ENCODE data around the gene SLC9C1.

Gene SLC9C1

GRCh38 chr3:112293368-112294321, at the start of gene SLC9C1:
TSS of gene SLC9C1 (minus strand) at chr3:112294216. CDS start at chr3:112286791, 7,425 bp downstream.
- no peak for DNase-seq (ENCODE audit: low read depth)

GRCh38 chr3:112341386-112341785, 47.4 kb upstream of the SLC9C1 start:
- no peak for DNase-seq (ENCODE audit: low read depth)

- no peak for DNase-seq (ENCODE audit: low read depth)
Measured at GRCh38 chr3:112339609-112340008, 45.6 kb upstream of the SLC9C1 start.

- DNase-seq (ENCODE audit: low read depth) = no peak
Measured at GRCh38 chr3:112339134-112339533, 45.1 kb upstream of the SLC9C1 start.

GRCh38 chr3:112338727-112339056, 44.7 kb upstream of the SLC9C1 start:
- no peak for DNase-seq (ENCODE audit: low read depth)

- no peak for DNase-seq (ENCODE audit: low read depth)
Measured at GRCh38 chr3:112338021-112338726, 44.2 kb upstream of the SLC9C1 start.

GRCh38 chr3:112335434-112335781, 41.4 kb upstream of the SLC9C1 start:
- no peak for DNase-seq (ENCODE audit: low read depth)

- DNase-seq (ENCODE audit: low read depth) = no peak
Measured at GRCh38 chr3:112334691-112335433, 40.8 kb upstream of the SLC9C1 start.

- DNase-seq (ENCODE audit: low read depth) = no peak
Measured at GRCh38 chr3:112333381-112334317, 39.6 kb upstream of the SLC9C1 start.

GRCh38 chr3:112333002-112333380, 39.0 kb upstream of the SLC9C1 start, which contains the start of gene CD200:
TSS of gene CD200 (plus strand) at chr3:112333156. CDS start at chr3:112333213, 57 bp downstream.
- peak; percentile 43 for DNase-seq (ENCODE audit: low read depth)

GRCh38 chr3:112331851-112332250, 37.8 kb upstream of the SLC9C1 start:
- DNase-seq (ENCODE audit: low read depth) = no peak

GRCh38 chr3:112327371-112327951, 33.4 kb upstream of the SLC9C1 start:
- DNase-seq (ENCODE audit: low read depth) = no peak

- DNase-seq (ENCODE audit: low read depth) = no peak
Measured at GRCh38 chr3:112321867-112322652, 28.0 kb upstream of the SLC9C1 start.

GRCh38 chr3:112320691-112321090, 26.7 kb upstream of the SLC9C1 start:
- no peak for DNase-seq (ENCODE audit: low read depth)

- no peak for DNase-seq (ENCODE audit: low read depth)
Measured at GRCh38 chr3:112319516-112320276, 25.7 kb upstream of the SLC9C1 start.

GRCh38 chr3:112315791-112316190, 21.8 kb upstream of the SLC9C1 start:
- DNase-seq (ENCODE audit: low read depth) = no peak

- no peak for DNase-seq (ENCODE audit: low read depth)
Measured at GRCh38 chr3:112314649-112315048, 20.6 kb upstream of the SLC9C1 start.

GRCh38 chr3:112308151-112308911, 14.3 kb upstream of the SLC9C1 start:
- DNase-seq (ENCODE audit: low read depth) = no peak

- no peak for DNase-seq (ENCODE audit: low read depth)
Measured at GRCh38 chr3:112307557-112307956, 13.5 kb upstream of the SLC9C1 start.

Measured in activated T-cell treated with anti-CD3 and anti-CD28 coated beads for 1 hour (primary cell).